ENCODE data around the gene ABCG1.

Gene ABCG1

DNA sequence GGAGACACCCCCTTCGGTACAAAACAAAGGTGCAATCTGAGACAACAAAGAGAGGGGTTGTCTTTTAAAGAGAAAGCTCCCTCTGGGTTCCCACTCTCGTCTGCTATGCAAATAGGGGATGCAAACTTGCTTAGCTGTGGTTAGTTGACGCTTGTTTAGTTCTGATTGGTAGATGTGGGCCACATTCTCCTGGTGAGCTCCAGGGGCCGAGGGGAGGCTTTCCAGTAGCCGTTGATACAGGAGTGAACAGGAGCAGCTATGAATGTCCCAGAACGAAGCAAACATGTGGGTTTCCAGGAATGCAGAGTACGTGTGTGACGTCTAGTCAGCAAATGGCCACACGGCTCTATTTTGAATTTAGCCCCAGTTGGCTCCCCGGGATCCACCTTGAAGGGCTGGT is 117.1 kb downstream of the ABCG1 start:
- DNase-seq: no peak

DNA sequence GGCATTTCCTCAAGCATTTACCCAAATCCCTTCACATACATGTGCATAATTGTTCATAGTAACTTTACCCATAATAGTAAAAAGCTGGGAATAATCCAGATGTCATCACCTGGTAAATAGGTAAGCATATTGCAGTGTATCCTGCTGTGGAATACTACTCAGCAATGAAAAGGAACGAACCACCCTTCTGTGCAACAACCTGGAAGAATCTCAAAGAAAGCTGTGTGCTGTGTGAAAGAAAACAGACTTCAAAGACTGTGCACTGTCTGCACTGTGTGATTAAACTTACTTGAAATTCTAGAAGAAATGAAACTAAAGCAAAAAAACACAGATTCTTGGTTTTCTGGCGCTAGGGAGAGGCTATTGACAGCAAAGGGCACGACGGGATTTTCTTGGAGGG is 118.3 kb downstream of the ABCG1 start:
- DNase-seq: no peak

- peak; percentile 93 for DNase-seq
Measured at GRCh38 chr21:42337830-42338728, 119.1 kb downstream of the ABCG1 start.

DNA sequence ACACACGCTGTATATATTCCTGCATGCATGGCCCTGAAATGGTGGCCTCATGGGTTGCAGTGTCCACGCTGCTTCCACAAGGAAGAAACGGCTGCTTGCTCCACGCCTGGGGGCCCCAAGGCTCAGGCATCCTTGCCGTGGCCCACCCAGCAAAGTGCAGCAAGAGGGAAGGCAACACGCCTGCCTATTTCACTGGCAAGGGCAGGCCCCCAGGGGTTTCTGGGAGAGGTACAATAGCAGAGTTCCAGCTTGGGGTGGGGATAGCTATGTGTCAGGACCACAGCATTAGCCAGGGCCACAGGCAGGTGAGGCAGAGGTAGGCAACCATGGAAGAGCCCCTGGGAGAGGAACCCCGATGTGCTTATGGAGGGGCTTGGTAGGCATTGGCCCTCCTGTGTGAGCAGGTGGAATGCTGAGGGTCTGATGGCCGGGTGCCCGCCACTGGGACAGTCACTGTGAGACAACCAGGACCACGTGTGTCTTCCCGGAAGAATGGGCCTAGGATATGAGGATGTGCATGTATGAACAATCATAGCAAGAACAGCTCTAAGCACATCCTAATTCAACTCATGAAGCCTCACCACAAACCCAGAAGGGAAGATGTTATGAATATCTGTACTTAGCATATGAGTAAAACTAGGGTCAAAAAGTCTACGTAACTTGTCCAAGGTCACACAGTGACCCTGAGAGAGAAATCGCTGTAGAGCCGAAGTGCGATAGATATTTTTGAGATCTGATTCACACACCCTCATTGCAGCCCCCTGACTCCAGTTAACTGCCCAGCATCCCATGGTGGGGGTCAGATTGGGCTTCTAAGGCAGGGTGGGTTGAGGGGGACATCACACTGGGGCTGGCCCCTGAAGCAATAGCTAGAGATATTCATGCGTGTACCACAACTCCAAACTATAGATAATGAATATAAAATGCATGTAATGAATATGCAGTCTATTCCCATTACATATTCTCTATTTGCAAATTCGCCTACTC is 120.1 kb downstream of the ABCG1 start:
- DNase-seq: peak; percentile 43

- no peak for DNase-seq
Measured at GRCh38 chr21:42340187-42341050, 121.5 kb downstream of the ABCG1 start.

DNA sequence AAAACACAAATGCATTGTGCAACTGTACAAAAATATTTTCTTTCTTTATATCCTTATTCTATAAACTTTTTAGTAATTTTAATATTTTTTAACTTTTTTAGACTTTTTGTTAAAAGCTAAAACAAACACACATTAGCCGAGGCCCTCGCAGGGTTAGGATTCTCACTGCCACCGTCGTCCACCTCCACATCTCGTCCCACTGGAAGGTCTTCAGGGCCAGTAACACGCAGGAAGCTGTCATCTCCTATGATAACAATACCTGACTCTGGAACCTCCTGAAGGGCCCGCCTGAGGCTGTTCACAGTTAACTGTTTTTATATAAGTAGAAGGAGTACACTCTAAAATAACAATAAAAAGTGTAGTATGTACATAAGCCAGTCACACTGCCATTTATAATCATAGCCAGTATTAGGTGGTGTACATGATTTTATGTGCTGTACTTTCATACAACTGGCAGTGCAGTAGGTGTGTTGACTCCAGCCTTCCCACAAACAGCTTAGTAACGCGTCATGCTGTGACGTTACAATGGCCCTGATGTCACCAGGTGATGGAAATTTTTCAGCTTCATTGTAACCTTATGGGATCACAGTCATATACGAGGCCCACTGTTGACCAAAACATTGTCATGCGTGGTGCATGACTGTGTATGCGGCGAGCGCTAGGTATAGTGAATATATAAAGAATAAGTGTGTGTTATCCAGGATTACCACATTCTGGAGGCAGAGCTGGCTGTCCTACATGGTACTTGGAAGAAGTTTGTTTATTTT is 123.0 kb downstream of the ABCG1 start:
- peak; percentile 39 for DNase-seq

GRCh38 chr21:42343101-42343500 is 124.2 kb downstream of the ABCG1 start:
- DNase-seq: no peak

DNA sequence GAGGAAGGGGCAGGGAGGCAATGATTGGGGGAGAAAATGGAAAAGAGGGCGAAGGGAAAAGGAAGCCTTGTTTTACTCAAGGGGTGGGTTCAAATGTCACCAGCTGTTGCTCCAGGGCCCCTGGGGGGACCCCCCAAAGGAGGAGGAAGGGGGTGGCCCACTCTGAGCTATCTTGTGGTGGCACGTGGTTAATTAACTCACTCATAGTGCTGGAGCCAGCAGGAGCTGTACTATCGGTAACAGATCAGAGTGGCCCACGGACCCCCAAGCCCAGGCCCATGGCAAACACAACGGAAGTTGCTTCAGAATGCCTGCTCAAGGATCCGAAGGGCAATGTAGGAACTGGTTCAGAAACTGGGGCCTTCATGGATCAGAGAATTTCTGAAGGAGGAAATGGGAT is 124.6 kb downstream of the ABCG1 start:
- DNase-seq: peak; percentile 54

- peak; percentile 33 for DNase-seq
Measured at GRCh38 chr21:42343963-42344510, 125.1 kb downstream of the ABCG1 start.

- DNase-seq: no peak
Measured at GRCh38 chr21:42344631-42345030, 125.7 kb downstream of the ABCG1 start.

DNA sequence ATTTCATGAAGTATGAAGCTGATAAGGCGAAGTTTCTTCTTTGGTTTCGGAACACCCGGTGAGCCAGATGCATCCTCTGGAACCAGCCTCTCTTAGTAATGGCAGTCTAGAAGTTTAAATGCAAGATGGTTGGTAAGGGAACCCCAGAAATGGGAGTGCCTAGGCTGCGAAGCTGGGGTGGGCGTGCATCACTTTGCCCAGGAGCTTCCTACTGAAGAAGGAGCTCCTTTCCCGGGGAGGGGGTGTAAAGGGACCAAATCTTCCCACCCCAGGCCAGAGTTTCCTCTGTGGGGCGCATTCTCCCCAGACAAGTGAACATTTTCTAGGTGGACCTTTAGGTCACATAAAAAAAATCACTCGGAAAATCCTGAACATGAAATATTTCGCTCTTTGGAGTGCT is 127.5 kb downstream of the ABCG1 start:
- no peak for DNase-seq

Measured in activated effector memory CD4-positive, alpha-beta T cell treated with anti-CD3 and anti-CD28 coated beads, Interleukin-2, amount 50 U/mL, for 16 hours (primary cell).